ENCODE data around the gene EXOC6B.

- TF ChIP-seq CTCF (IDR thresholded peaks at IDR 0.05): no peak
- no peak for TF ChIP-seq POLR2A (IDR thresholded peaks at IDR 0.05)
Measured at GRCh38 chr2:72674982-72675915, 150.6 kb downstream of the EXOC6B start.

Measured in heart left ventricle (tissue), 13 donors.